H1 (cell line): ENCODE measurements around the gene TBC1D20. TPM values are rescaled to one million over a fixed set of nuclear protein-coding genes. Genes with fewer than 3 reads are reported as not detected.

Experiments used
- ASH2L ChIP-seq: fragments of 200-600, 300-600 bp; sonication (generic); IDR thresholded peaks from one replicate; pipeline ENCODE4 v1.7.1; 2017; ENCODE audit warnings: low read length
- EP300 ChIP-seq, 2 experiments: IDR thresholded peaks; 1 replicate in 1 of 2; 2 replicates in 1 of 2; pipeline ENCODE4 v1.6.1; 2011 to 2012; ENCODE audit warnings: low read depth in 2 of 2, low read length in 2 of 2, mild to moderate bottlenecking in 2 of 2, borderline replicate concordance in 1 of 2, inconsistent platforms in 1 of 2, moderate library complexity in 1 of 2
- HDAC2 ChIP-seq, 2 experiments: fragments of 300-600 bp in 1 of 2; sonication (generic) in 1 of 2; IDR thresholded peaks; 2 replicates each; pipeline ENCODE4 v1.6.1; 2011 to 2012; ENCODE audit warnings: low read depth in 2 of 2, low read length in 2 of 2, mild to moderate bottlenecking in 2 of 2, moderate library complexity in 2 of 2, borderline replicate concordance in 1 of 2, inconsistent platforms in 1 of 2
- polyA plus RNA-seq, 7 experiments: library from polyadenylated mRNA; depleted of rRNA in 3 of 7; stranded (reverse) in 5 of 7; unstranded in 2 of 7; fragments of >200 nt in 5 of 7; fragments of 200-250 nt in 2 of 7; gene quantifications; 1 replicate in 5 of 7; 2 replicates in 1 of 7; 4 replicates in 1 of 7; pipeline versions ENCODE4 v1.2.1 to v1.2.3, GENCODE V29; 2011 to 2013; ENCODE audit warnings: missing spikeins in 2 of 7, mixed read lengths in 2 of 7
- total RNA-seq: library from RNA; stranded (reverse); fragmentation: NEBNext Ultra II Directional; extraction: Animal tissue kit (Norgen Biotek cat#: 25700); gene quantifications from 2 replicates; pipeline ENCODE4 v1.2.1, GENCODE V29; 2021

TBC1D20 gene
- total and polyA plus RNA-seq, 2 of the 8 experiments (the other 6 are each of a cell fraction or from before 2014, with no cell fraction given) = 14.5 to 17.1 TPM

GRCh38 chr20:414161-414560 is 48.2 kb downstream of the TBC1D20 start (continued):
- TF ChIP-seq ASH2L (no peak), EP300 (IDR thresholded peaks at IDR 0.05; ENCODE audit: borderline replicate concordance in 1 of 2, low read depth in 2 of 2, low read length in 2 of 2) (no peak), HDAC2 (IDR thresholded peaks at IDR 0.05; ENCODE audit: borderline replicate concordance in 1 of 2, low read depth in 2 of 2, low read length in 2 of 2) (no peak)
